Heart left ventricle (tissue), 13 donors: Measurements from ENCODE around the gene MBP.

ENCODE experiments used
- CTCF ChIP-seq, 12 donors: fragments of 200-600 bp; sonication (generic) in 4 of 12; IDR thresholded peaks; one replicate each; pipeline versions ENCODE4 v1.5.0 to v1.8.0; 2018 to 2022; ENCODE audit warnings: antibody characterized with exemption in 12 of 12, mild to moderate bottlenecking in 5 of 12
- POLR2A ChIP-seq, 2 donors: fragments of 450-650 bp; IDR thresholded peaks; one replicate each; pipeline ENCODE4 v1.6.1; 2017; ENCODE audit warnings: antibody characterized with exemption in 2 of 2, mild to moderate bottlenecking in 2 of 2, moderate library complexity in 2 of 2
- donor health status: ischemic (EF 13 %, LVEDD 7.1; RV severe dilation, severe dysfunction).
- donor health status: DM: no; HTN: yes; CAD: no.
- donor health status: DM: no; HTN: no; CAD: no.
- donor health status: ischemic (EF 25% LVEDD 6.9; RV normal size, moderate dysfunction).
- donor health status: ischemic (EF 25% LVEDD 5.7; RV mildly dilated, moderate dysfunction).
- donor health status: ischemic (EF 35%, LVEDD 5.7; RV mildly dilated, moderate dysfunction).
- donor health status: nonischemic (EF 11% LVEDD 7.7; RV severe dilation, severe dysfunction).
- donor health status: DM: yes; HTN: yes; CAD: no.
- donor health status: PGD.
- donor health status: ischemic (EF 29% LVEDD 5.4; RV normal size, mild dysfunction).
- donor health status: nonischemic (EF 23%, LVEDD 6.1; RV moderate dilation, normal function).

- TF ChIP-seq CTCF (IDR thresholded peaks at IDR 0.05) (no peak), POLR2A (IDR thresholded peaks at IDR 0.05) (no peak)
Observed at GRCh38 chr18:77105680-77106079, 26.9 kb downstream of the MBP start.
